GM18502 (cell line): Measurements from ENCODE around the gene TMEM101.
"Not testable (repeated sequence)": the region's sequence is repeated elsewhere in the genome, so short reads cannot be mapped to it uniquely, and the experiment has no call there.

ENCODE experiments used
- ATAC-seq: cut with Tn5 transposase; IDR thresholded peaks from one replicate; pipeline ENCODE4 v1.9.1; 2021; ENCODE audit warnings: mild to moderate bottlenecking; ENCODE audit not compliant: unreplicated experiment, poor library complexity

Gene TMEM101

GRCh38 chr17:44024853-44025252 lies 10.1 kb upstream of the TMEM101 start:
- no peak for ATAC-seq

DNA sequence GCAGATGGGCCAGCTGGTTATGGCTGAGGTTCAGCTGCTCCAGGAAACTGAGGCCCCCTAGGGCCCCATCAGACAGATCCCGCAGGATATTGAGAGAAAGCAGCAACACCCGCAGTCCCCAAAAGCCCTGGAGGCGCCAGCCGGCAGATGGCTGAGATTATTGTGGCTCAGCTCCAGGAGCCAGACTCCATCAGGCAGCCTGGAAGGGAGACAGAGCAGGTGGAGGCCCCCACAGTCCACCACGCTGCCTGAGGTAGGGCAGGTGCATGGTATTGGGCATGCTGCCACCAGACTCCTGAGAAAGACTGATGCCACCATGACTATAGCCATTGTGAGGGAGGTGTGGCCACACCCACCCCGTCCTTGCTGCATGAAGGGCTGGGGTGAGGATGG lies 9.5 kb upstream of the TMEM101 start:
- no peak for ATAC-seq

- ATAC-seq = no peak
These were observed 8.9 kb upstream of the TMEM101 start for GRCh38 chr17:44023545-44024270.

GRCh38 chr17:44022246-44022645 lies 7.5 kb upstream of the TMEM101 start:
- no peak for ATAC-seq

GRCh38 chr17:44021227-44021626 lies 6.5 kb upstream of the TMEM101 start:
- ATAC-seq = not testable (repeated sequence)

DNA sequence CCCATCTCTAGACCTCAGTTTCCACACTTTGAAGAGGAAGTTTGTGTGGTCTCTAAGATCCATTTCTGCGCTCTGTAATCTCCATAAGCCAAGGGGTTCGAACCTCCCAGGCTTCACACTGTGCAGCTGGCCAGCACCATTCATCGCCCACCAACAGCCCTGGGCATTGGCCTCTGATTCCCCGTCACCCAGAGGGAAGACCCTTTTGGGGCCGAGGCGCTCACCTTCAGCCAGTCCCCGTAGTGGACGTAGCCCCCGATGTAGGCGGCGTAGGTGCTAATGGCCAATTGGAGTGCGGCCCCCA lies 678 bp downstream of the TMEM101 start:
- peak; percentile 13 for ATAC-seq

- no peak for ATAC-seq
These were observed 1.9 kb downstream of the TMEM101 start for GRCh38 chr17:44012874-44013273.

- no peak for ATAC-seq
These were observed 2.4 kb downstream of the TMEM101 start for GRCh38 chr17:44012391-44012790.

DNA sequence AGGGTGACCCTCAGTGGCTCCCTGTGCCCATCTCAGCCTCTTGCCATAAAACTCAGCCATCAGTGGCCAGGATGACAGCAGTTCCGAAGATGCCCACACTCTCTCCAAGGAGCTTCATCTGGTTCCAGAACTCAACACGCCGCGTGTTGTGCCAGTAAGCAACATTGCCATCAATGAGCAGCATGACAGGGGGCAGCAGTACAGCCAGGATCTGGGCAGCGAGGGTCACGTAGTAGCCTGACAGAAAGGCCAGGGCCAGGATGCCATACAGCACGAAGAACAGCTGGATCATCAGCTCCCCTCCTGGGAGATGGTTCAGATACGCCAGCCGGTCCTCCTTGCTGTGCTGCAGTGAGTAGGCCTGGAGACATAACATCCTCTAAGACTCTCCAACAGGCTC lies 2.9 kb downstream of the TMEM101 start:
- no peak for ATAC-seq

- no peak for ATAC-seq
These were observed 3.7 kb downstream of the TMEM101 start for GRCh38 chr17:44010966-44011647.

- no peak for ATAC-seq
These were observed 6.4 kb downstream of the TMEM101 start for GRCh38 chr17:44008205-44008909.

DNA sequence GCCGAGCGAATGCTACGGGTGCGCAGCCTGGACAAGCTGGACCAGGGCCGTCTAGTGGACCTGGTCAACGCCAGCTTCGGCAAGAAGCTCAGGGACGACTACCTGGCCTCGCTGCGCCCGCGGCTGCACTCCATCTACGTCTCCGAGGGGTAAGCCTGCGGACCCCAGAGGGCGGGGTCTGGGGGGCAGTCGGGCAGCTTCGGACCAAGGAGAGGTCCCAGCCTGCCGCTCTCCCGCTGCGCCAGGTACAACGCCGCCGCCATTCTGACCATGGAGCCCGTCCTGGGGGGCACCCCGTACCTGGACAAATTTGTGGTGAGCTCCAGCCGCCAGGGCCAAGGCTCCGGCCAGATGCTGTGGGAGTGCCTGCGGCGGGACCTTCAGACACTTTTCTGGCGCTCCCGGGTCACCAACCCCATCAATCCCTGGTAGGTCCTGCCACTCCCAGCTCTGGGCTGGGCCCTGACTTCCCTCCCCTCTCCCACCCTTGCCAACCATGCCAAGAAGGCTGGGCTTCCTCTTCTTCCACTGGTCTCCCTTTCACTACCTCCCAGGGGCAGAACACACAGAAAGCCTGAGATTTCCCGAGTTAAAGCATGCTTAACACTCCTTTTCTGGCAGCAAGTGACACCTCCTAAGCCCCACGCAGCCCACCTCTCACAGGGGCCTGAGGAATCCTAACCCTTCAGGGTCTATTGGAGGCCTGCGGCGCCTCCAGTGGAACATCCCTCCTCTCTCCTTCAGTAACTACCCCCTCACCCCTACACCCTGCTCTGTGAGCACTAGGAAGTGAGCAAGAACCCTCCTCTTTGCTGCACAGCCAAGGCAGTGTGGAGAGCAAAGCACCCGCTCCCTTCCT lies 7.2 kb downstream of the TMEM101 start:
- ATAC-seq = peak; percentile 25

DNA sequence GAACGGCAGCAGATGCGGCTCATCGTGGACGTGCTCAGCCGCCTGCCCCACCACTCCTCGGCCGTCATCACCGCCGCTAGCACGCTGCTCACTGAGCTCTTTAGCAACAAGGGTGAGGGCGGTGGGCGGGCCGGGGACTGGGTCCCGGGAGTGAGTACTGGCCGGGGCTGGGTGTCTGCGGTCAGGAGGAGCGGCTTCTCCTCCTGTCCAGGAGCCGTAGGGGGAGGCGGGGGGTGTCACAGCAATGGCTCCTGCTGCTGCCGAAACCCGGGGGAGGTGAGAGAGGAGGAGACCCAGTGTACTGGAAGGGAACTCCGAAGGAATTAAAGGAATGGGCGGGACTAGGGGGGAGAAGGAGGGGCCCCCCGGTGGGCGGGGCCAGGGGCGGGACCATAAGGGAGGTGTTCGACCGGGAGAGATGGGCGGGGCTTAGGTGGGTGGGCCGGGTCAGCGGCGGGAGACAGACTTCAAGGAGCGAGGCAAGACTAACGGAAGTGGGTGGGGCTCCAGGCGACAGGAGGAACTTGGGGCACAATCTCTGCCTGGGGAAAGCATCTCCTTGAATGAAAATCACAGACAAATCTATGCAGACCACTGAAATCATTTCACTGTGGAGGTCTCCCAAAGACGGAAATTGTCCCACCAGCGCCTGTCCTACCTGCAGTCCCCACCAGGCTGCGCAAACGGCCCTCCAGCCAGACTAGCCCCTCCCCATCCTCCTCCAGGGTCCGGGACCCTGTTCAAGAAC lies 8.0 kb downstream of the TMEM101 start:
- peak; percentile 72 for ATAC-seq

DNA sequence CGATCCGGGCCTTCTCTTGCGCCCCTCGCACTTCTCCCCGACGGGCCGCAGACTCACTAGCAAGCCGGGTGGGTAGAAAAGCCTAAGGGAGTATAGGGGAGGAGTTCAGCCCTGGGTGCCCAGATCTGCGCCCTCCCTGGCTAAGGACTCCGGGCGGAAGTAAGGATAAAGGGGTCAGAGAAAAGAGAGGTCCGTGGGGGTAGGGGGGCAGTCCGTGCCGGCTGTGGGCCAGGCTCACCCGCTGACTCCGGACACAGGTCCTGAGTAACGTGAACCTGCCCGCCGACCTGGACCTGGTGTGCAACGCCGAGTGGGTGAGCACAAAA lies 8.5 kb downstream of the TMEM101 start:
- ATAC-seq = no peak

DNA sequence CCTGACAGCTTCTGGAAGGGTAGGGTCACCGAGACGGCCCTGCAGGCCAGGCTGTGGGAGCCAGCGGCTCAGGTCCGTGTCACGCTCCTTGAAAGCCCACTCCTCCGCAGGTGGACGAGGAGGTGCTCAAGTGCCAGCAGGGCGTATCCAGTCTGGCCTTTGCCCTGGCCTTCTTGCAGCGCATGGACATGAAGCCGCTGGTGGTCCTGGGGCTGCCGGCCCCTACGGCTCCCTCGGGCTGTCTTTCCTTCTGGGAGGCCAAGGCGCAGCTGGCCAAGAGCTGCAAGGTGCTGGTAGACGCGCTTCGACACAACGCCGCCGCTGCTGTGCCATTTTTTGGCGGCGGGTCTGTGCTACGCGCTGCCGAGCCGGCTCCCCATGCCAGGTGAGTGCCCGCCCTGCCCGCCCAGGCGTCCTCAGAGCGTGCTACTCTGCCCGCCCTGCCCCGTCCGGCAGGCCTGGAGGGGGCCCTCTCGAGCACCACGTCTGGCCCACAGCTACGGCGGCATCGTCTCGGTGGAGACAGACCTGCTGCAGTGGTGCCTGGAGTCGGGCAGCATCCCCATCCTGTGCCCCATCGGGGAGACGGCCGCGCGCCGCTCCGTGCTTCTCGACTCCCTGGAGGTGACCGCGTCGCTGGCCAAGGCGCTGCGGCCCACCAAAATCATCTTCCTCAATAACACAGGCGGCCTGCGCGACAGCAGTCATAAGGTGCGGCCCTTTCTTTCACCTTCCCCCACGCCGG lies 9.1 kb downstream of the TMEM101 start:
- no peak for ATAC-seq

- ATAC-seq = no peak
These were observed 9.8 kb downstream of the TMEM101 start for GRCh38 chr17:44004761-44005526.

GRCh38 chr17:44004077-44004760 lies 10.5 kb downstream of the TMEM101 start, which contains the start of gene NAGS:
TSS of gene NAGS (plus strand) at chr17:44004622. CDS start at chr17:44004664, 42 bp downstream.
- no peak for ATAC-seq
